ENCODE measurements around the gene NF1. TPM values are rescaled to one million over a fixed set of nuclear protein-coding genes. Genes with fewer than 3 reads are reported as not detected.

NF1 gene
- total RNA-seq, 4 donors from 2014 or later = 34.8 to 106 (median 59.2) TPM

DNA sequence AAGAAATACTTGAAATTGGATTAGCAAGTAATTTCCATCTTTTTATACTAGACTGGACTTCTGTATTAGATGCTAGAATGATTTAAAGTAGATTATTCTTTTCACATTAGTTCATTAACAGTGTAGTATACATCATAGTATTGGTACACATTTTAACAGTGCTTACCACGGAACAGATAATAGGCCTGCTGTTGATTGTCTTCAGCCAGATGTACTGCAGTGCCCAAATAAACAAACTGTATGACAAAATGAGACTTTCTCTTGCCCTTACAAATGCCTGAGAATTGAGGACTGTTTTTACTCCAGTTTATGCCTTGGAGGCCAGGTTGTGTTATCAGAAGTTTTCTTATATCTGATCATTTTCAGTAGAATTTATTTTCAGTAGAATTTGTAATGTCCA, 226.0 kb downstream of the NF1 start:
- H3K9me3 ChIP-seq = no peaks in the 10 kb centered on the region
- 46 to 86% methylated on average over 1 of the region's 1 CpG for WGBS, 2 donors (ENCODE audit: low coverage in 1 of 2)
- in situ Hi-C loops (cut with MboI; ENCODE audit: low pct_ligation_motif_present in 1 of 4, low pct_unique_long_range_greater_than_20kb in 1 of 4, low sequenced_read_pairs in 3 of 4) = no loop called here
- intact Hi-C loops (cut with DNase I; ENCODE audit: low total_unique reads) = no loop called here
- H3K27me3 ChIP-seq = no peaks in the 10 kb centered on the region
- TF ChIP-seq POLR2A (IDR thresholded peaks at IDR 0.05) (no peak), EP300 (IDR thresholded peaks at IDR 0.05; ENCODE audit: low read depth) (no peak), POLR2AphosphoS5 (IDR thresholded peaks at IDR 0.05) (no peak)
- TF ChIP-seq, protein P1, sequence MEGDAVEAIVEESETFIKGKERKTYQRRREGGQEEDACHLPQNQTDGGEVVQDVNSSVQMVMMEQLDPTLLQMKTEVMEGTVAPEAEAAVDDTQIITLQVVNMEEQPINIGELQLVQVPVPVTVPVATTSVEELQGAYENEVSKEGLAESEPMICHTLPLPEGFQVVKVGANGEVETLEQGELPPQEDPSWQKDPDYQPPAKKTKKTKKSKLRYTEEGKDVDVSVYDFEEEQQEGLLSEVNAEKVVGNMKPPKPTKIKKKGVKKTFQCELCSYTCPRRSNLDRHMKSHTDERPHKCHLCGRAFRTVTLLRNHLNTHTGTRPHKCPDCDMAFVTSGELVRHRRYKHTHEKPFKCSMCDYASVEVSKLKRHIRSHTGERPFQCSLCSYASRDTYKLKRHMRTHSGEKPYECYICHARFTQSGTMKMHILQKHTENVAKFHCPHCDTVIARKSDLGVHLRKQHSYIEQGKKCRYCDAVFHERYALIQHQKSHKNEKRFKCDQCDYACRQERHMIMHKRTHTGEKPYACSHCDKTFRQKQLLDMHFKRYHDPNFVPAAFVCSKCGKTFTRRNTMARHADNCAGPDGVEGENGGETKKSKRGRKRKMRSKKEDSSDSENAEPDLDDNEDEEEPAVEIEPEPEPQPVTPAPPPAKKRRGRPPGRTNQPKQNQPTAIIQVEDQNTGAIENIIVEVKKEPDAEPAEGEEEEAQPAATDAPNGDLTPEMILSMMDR (IDR thresholded peaks at IDR 0.05) = no peak
- no peak for DNase-seq
- H3K36me3 ChIP-seq = peaks cover 0 to 6% (median under 1%) of the 10 kb centered on the region in 4 donors
- H3K4me1 ChIP-seq = peaks cover 0 to 7% (median 0%) of the 10 kb centered on the region in 4 donors
- peak overlapping the region in 3 of 4 donors; percentile 9 to 30 (median 9) for H3K4me3 ChIP-seq
- peak overlapping the region; percentile 45 to 78 (median 58) for H3K27ac ChIP-seq

DNA sequence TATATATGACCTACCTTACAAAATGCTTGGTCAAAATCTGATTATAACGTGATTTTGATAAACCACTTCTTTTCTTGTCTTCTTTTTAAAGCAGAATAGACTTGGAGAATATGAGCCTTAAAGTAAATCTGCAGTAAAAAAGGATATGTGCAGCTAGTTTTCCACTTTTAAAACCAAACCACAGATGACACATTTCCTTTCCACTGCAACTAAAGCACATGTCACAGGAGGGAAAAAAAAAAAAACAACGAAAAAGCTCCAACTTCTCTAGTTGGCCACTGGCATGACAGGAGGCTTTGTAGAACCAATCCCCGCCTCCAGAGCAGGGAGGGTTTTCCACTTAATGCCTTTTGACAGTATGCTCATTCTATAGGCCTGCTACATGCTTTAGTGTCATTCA, 226.7 kb downstream of the NF1 start, which contains the start of gene EVI2A:
TSS of gene EVI2A (minus strand) at position 142 of the 400 bp plus-strand sequence. CDS start 2,609 bp downstream, outside the sequence.
- peak in 2 of 3 donors; percentile 67 to 73 for TF ChIP-seq POLR2AphosphoS5 (IDR thresholded peaks at IDR 0.05)
- TF ChIP-seq, protein P1 (IDR thresholded peaks at IDR 0.05) = no peak
- peak; percentile 60 for TF ChIP-seq POLR2A (IDR thresholded peaks at IDR 0.05)
- Histone ChIP-seq H3K9me3 (no peaks in the 10 kb centered on the region), H3K4me1 (peaks cover 0 to under 1% (median 0%) of the 10 kb centered on the region in 4 donors), H3K27me3 (no peaks in the 10 kb centered on the region), H3K27ac (peak within 1 kb of the TSS; percentile 45 to 78 (median 58)), H3K36me3 (peaks cover 0 to 13% (median 4%) of the 10 kb centered on the region in 4 donors), H3K4me3 (peak within 1 kb of the TSS in 3 of 4 donors; percentile 9 to 30 (median 9))
- peak; percentile 42 for DNase-seq
- 57 to 60% methylated on average over 3 of the region's 3 CpGs for WGBS, 2 donors (ENCODE audit: low coverage in 1 of 2)
- intact Hi-C loops (cut with DNase I; ENCODE audit: low total_unique reads) = no loop called here
- in situ Hi-C loops (cut with MboI; ENCODE audit: low pct_ligation_motif_present in 1 of 4, low pct_unique_long_range_greater_than_20kb in 1 of 4, low sequenced_read_pairs in 3 of 4) = no loop called here

DNA sequence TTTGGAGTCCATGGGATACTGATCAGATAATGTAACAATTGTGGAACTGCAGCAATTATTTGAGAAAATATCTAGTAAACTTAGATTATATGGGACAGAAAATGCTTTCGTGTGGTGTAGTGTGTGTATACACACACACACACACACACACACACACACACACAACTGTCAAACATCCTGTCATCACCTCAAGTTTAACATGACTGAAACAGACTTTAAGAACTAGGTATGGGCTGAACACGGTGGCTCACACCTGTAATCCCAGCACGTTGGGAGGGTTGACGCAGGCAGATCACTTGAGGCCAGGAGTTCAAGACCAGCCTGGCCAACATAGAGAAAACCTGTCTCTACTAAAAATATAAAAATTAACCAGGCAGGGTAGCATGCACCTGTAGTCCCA, 227.2 kb downstream of the NF1 start:
- peaks cover 0 to 14% (median 5%) of the 10 kb centered on the region in 4 donors for H3K36me3 ChIP-seq
- peak overlapping the region in 2 of 4 donors; percentile 47 to 78 for H3K27ac ChIP-seq
- 83 to 85% methylated on average over 1 to 4 of the region's 4 CpGs for WGBS, 2 donors (ENCODE audit: low coverage in 1 of 2)
- in situ Hi-C loops (cut with MboI; ENCODE audit: low pct_ligation_motif_present in 1 of 4, low pct_unique_long_range_greater_than_20kb in 1 of 4, low sequenced_read_pairs in 3 of 4) = no loop called here
- no peak overlapping the region for H3K4me3 ChIP-seq
- intact Hi-C loops (cut with DNase I; ENCODE audit: low total_unique reads) = no loop called here
- H3K27me3 ChIP-seq = no peaks in the 10 kb centered on the region
- TF ChIP-seq POLR2AphosphoS5 (IDR thresholded peaks at IDR 0.05) (no peak), EP300 (IDR thresholded peaks at IDR 0.05; ENCODE audit: low read depth) (no peak), POLR2A (IDR thresholded peaks at IDR 0.05) (no peak)
- TF ChIP-seq, protein P1 (IDR thresholded peaks at IDR 0.05) = no peak
- DNase-seq = no peak
- no peaks in the 10 kb centered on the region for H3K4me1 ChIP-seq
- H3K9me3 ChIP-seq = no peaks in the 10 kb centered on the region

DNA sequence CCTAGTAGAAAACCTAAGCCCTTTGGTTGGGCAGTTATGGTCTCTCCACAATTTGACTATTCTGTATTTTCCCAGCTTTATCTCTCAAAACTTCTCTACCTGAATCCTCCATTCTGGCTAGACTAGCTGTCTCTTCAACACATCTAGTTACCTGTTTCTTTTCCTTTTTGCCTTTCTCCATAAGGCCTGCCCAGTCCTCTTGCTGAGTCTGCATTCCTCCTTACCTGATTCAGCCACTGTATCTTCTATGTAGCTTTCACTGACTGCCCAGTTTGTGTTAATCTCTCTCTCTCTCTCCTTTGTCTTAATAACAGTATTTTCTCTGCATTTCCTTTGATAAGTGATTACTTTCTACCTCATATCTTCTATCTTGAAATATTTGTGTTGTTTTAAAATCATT, 228.8 kb downstream of the NF1 start:
- H3K27ac ChIP-seq = no peak overlapping the region
- H3K4me3 ChIP-seq = no peak overlapping the region
- no peak for DNase-seq
- H3K9me3 ChIP-seq = no peaks in the 10 kb centered on the region
- TF ChIP-seq, protein P1 (IDR thresholded peaks at IDR 0.05) = no peak
- in situ Hi-C loops (cut with MboI; ENCODE audit: low pct_ligation_motif_present in 1 of 4, low pct_unique_long_range_greater_than_20kb in 1 of 4, low sequenced_read_pairs in 3 of 4) = no loop called here
- intact Hi-C loops (cut with DNase I; ENCODE audit: low total_unique reads) = no loop called here
- H3K4me1 ChIP-seq = no peaks in the 10 kb centered on the region
- H3K27me3 ChIP-seq = no peaks in the 10 kb centered on the region
- H3K36me3 ChIP-seq = peaks cover 0 to 20% (median 5%) of the 10 kb centered on the region in 4 donors
